HCT116 (cell line): ENCODE data around the gene HLA-DMA. TPM values are rescaled to one million over a fixed set of nuclear protein-coding genes. Genes with fewer than 3 reads are reported as not detected.

Source experiments
- ATAC-seq: fragments of 200-7000 bp; cut with Tn5 transposase; 2 replicates; pipeline ENCODE4 v1.9.1; 2020; ENCODE audit warnings: mild to moderate bottlenecking, moderate library complexity
- BruUV-seq: library from RNA; stranded (reverse); fragments of 400-500 nt; replicated peaks from 2 replicates; lab custom pipeline; 2021; lab: Mats Ljungman, UMichigan
- CTCF ChIA-PET: fragments of 300-600 bp; sonication (Branson Sonifier 250); formaldehyde crosslinking; loops from one replicate; lab custom pipeline; 2021; ENCODE audit warnings: antibody characterized with exemption; lab: Charles Lee
- POLR2A ChIA-PET: fragments of 300-600, 350-600 bp; sonication (Branson Sonifier 250); formaldehyde crosslinking; loops from one replicate; lab custom pipeline; 2021; ENCODE audit warnings: antibody characterized with exemption; lab: Charles Lee
- RAD21 ChIA-PET, 2 experiments: fragments of 300-600 bp; sonication (Branson Sonifier 250); formaldehyde crosslinking; loops; one replicate each; lab custom pipeline; 2023; ENCODE audit warnings: low total read pairs in 2 of 2; ENCODE audit not compliant: uncharacterized antibody in 2 of 2, unreplicated experiment in 2 of 2, low non-redundant PET in 1 of 2; lab: Charles Lee
- DNase-seq: peaks from one replicate; pipeline ENCODE4 v3.0.0-alpha.2; 2010; ENCODE audit warnings: low read depth, low spot score
- H2AFZ ChIP-seq: fragments of 200-600 bp; shearing (Covaris generic), sonication (generic); 2 replicates; pipeline ENCODE4 v1.6.1; 2017; ENCODE audit warnings: low read depth, mixed run types, mixed read lengths, antibody characterized with exemption, low read length; ENCODE audit not compliant: poor library complexity, severe bottlenecking
- H3K27ac ChIP-seq: 2 replicates; pipeline ENCODE4 v1.5.1; 2012; ENCODE audit warnings: low read depth, low read length
- H3K27me3 ChIP-seq: fragments of 200-600 bp; sonication (generic); 2 replicates; pipeline ENCODE4 v1.6.1; 2016; ENCODE audit warnings: mixed run types, low read length, mixed read lengths; ENCODE audit not compliant: insufficient read depth
- H3K36me3 ChIP-seq, 2 experiments: fragments of 200-500 bp in 1 of 2; fragments of 200-600 bp in 1 of 2; sonication (Bioruptor generic) in 1 of 2; sonication (generic) in 1 of 2; 2 replicates each; pipeline versions ENCODE4 v1.5.1 to v1.6.1; 2014 to 2016; ENCODE audit warnings: low read length in 2 of 2, inconsistent platforms in 1 of 2, mixed read lengths in 1 of 2, mixed run types in 1 of 2; ENCODE audit not compliant: insufficient read depth in 2 of 2, control insufficient read depth in 1 of 2
- H3K4me1 ChIP-seq, 2 experiments: fragments of 200-600 bp in 1 of 2; sonication (generic) in 1 of 2; 2 replicates each; pipeline versions ENCODE4 v1.5.1 to v1.6.1; 2012 to 2017; ENCODE audit warnings: low read length in 2 of 2, inconsistent platforms in 1 of 2, mild to moderate bottlenecking in 1 of 2, mixed read lengths in 1 of 2, mixed run types in 1 of 2, moderate library complexity in 1 of 2; ENCODE audit not compliant: insufficient read depth in 2 of 2, control insufficient read depth in 1 of 2
- H3K4me2 ChIP-seq: fragments of 200-600 bp; sonication (generic); 2 replicates; pipeline ENCODE4 v1.6.1; 2017; ENCODE audit warnings: mixed run types, low read length, mixed read lengths
- H3K4me3 ChIP-seq, 2 experiments: fragments of 200-600 bp in 1 of 2; sonication (generic) in 1 of 2; replicated peaks in 1 of 2; 2 replicates each; pipeline ENCODE4 v1.5.1; 2011 to 2016; ENCODE audit warnings: low read length in 2 of 2, control low read depth in 1 of 2, low read depth in 1 of 2, mild to moderate bottlenecking in 1 of 2, mixed read lengths in 1 of 2, mixed run types in 1 of 2
- H3K79me2 ChIP-seq: fragments of 200-600 bp; sonication (generic); 2 replicates; pipeline ENCODE4 v1.6.1; 2017; ENCODE audit warnings: mild to moderate bottlenecking, mixed run types, low read length, moderate library complexity, mixed read lengths; ENCODE audit not compliant: insufficient read depth
- H3K9ac ChIP-seq: fragments of 200-600 bp; sonication (generic); 2 replicates; pipeline ENCODE4 v1.6.1; 2016; ENCODE audit warnings: low read length, mixed read lengths
- H3K9me2 ChIP-seq: fragments of 200-600 bp; sonication (generic), shearing (Covaris generic); 2 replicates; pipeline ENCODE4 v1.6.1; 2017; ENCODE audit warnings: mixed run types, mild to moderate bottlenecking, moderate library complexity; ENCODE audit not compliant: insufficient read depth
- H3K9me3 ChIP-seq, 2 experiments: fragments of 200-500 bp in 1 of 2; fragments of 200-600 bp in 1 of 2; sonication (Bioruptor generic) in 1 of 2; sonication (generic) in 1 of 2; 2 replicates each; pipeline ENCODE4 v1.6.1; 2014 to 2017; ENCODE audit warnings: low read length in 2 of 2, mixed read lengths in 2 of 2, inconsistent platforms in 1 of 2, low read depth in 1 of 2, mild to moderate bottlenecking in 1 of 2, mixed run types in 1 of 2, moderate library complexity in 1 of 2; ENCODE audit not compliant: control insufficient read depth in 1 of 2, insufficient read depth in 1 of 2
- H4K20me1 ChIP-seq: fragments of 200-600 bp; sonication (generic), shearing (Covaris generic); 2 replicates; pipeline ENCODE4 v1.6.1; 2017; ENCODE audit warnings: mixed run types, mild to moderate bottlenecking, moderate library complexity; ENCODE audit not compliant: insufficient read depth
- CTCF ChIP-seq, 3 experiments: fragments of 200-600 bp in 1 of 3; sonication (generic) in 1 of 3; IDR thresholded peaks in 2 of 3; conservative IDR thresholded peaks in 1 of 3; 2 replicates each; pipeline ENCODE4 v1.5.1; 2012 to 2017; ENCODE audit warnings: low read depth in 2 of 3, low read length in 2 of 3, antibody characterized with exemption in 1 of 3, borderline replicate concordance in 1 of 3, control low read depth in 1 of 3, mild to moderate bottlenecking in 1 of 3, mixed read lengths in 1 of 3, mixed run types in 1 of 3, moderate library complexity in 1 of 3; ENCODE audit not compliant: insufficient read depth in 1 of 3
- EGR1 ChIP-seq: IDR thresholded peaks from 2 replicates; pipeline ENCODE4 v1.6.1; 2012; ENCODE audit warnings: low read depth
- JUND ChIP-seq: IDR thresholded peaks from 2 replicates; pipeline ENCODE4 v1.6.1; 2012
- POLR2A ChIP-seq: IDR thresholded peaks from 2 replicates; pipeline ENCODE4 v1.7.0; 2011; ENCODE audit warnings: borderline replicate concordance; ENCODE audit not compliant: insufficient read depth, insufficient read length; ENCODE audit errors: extremely low read depth
- POLR2AphosphoS5 ChIP-seq: IDR thresholded peaks from 2 replicates; pipeline ENCODE4 v1.6.1; 2011; ENCODE audit warnings: mild to moderate bottlenecking, low read depth, low read length, moderate library complexity
- SP1 ChIP-seq: IDR thresholded peaks from 2 replicates; pipeline ENCODE4 v1.6.1; 2012; ENCODE audit warnings: low read depth
- ZBTB33 ChIP-seq: IDR thresholded peaks from 2 replicates; pipeline ENCODE4 v1.6.1; 2011; ENCODE audit warnings: mild to moderate bottlenecking, low read length, moderate library complexity; ENCODE audit not compliant: insufficient replicate concordance; ENCODE audit errors: extremely low read depth
- ZFX ChIP-seq: fragments of 450-650 bp; IDR thresholded peaks from 2 replicates; pipeline ENCODE4 v1.6.1; 2017
- intact Hi-C: fragments of 100-400 bp; cut with micrococcal nuclease; formaldehyde crosslinking; loops from 2 replicates; pipeline ENCODE4 v1.10.0; 2022
- total RNA-seq: library from RNA; stranded (reverse); gene quantifications from one replicate; pipeline ENCODE4 v1.2.1, GENCODE V29; 2021; ENCODE audit not compliant: unreplicated experiment

The HLA-DMA gene
- total RNA-seq, 1 experiment from 2014 or later, result 12.1 TPM

- no peak for TF ChIP-seq ZBTB33
- no peak for TF ChIP-seq CTCF (IDR thresholded peaks at IDR 0.05 in 2 of 3, conservative IDR thresholded peaks at IDR 0.05 in 1 of 3; ENCODE audit: borderline replicate concordance in 1 of 3, insufficient read depth in 1 of 3, low read depth in 2 of 3, low read length in 2 of 3)
- no peak for TF ChIP-seq POLR2AphosphoS5
- TF ChIP-seq ZFX, result no peak
- TF ChIP-seq JUND, result no peak
Observed at GRCh38 chr6:32963866-32964265, 11.0 kb upstream of the HLA-DMA start (continued).

GRCh38 chr6:32962213-32962826, 9.4 kb upstream of the HLA-DMA start:
- ChIA-PET POLR2A (interaction anchor here (2.3 kb wide), 1 partner anchor 10 kb away, joined by 11 read pairs; no protein-coding TSS in a partner anchor), RAD21 (interaction anchor here in 1 of 2 experiments (0.6 kb wide), 1 partner anchor 236 kb away, joined by 4 read pairs; no protein-coding TSS in a partner anchor), CTCF (interaction anchor here (1.2 to 2.2 kb wide), 2 partner anchors 8 to 29 kb away, joined by 4 to 23 read pairs; partner anchors contain the start of gene HLA-DMA)
- BruUV-seq, result no TSS peak
- no peak for DNase-seq
- H3K4me1 ChIP-seq, result peaks cover 9 to 10% of the 10 kb centered on the region in 2 experiments
- H3K9me3 ChIP-seq, result no peaks in the 10 kb centered on the region
- TF ChIP-seq EGR1 (no peak), CTCF (IDR thresholded peaks at IDR 0.05 in 2 of 3, conservative IDR thresholded peaks at IDR 0.05 in 1 of 3; ENCODE audit: borderline replicate concordance in 1 of 3, insufficient read depth in 1 of 3, low read depth in 2 of 3, low read length in 2 of 3) (no peak), POLR2A (no peak), SP1 (no peak)
- no peaks in the 10 kb centered on the region for H3K27me3 ChIP-seq
- no peak overlapping the region for H2AFZ ChIP-seq
- H3K4me2 ChIP-seq, result no peak overlapping the region
- no peak overlapping the region for H3K4me3 ChIP-seq
- H3K36me3 ChIP-seq, result no peaks in the 10 kb centered on the region
- ATAC-seq, result no peak
- peaks cover 54% of the 10 kb centered on the region for H3K79me2 ChIP-seq
- no peak overlapping the region for H3K27ac ChIP-seq
- no peak overlapping the region for H3K9ac ChIP-seq
- no peaks in the 10 kb centered on the region for H4K20me1 ChIP-seq
- no peaks in the 10 kb centered on the region for H3K9me2 ChIP-seq
- intact Hi-C loops, result no loop called here
